ENCODE measurements around the gene ARSK.

Gene ARSK

GRCh38 chr5:95649842-95650620 lies 95.1 kb downstream of the ARSK start:
- no peak for DNase-seq

GRCh38 chr5:95652849-95653248 lies 97.9 kb downstream of the ARSK start:
- DNase-seq: no peak

- DNase-seq: no peak
These were observed 99.3 kb downstream of the ARSK start for GRCh38 chr5:95654196-95654595.

All from NCI-H1694 (cell line).